ENCODE data around the gene FRMD4A. TPM values are rescaled to one million over a fixed set of nuclear protein-coding genes. Genes with fewer than 3 reads are reported as not detected.

FRMD4A gene
- total RNA-seq, 4 donors from 2014 or later: 4.4 to 7.1 (median 5.2) TPM

DNA sequence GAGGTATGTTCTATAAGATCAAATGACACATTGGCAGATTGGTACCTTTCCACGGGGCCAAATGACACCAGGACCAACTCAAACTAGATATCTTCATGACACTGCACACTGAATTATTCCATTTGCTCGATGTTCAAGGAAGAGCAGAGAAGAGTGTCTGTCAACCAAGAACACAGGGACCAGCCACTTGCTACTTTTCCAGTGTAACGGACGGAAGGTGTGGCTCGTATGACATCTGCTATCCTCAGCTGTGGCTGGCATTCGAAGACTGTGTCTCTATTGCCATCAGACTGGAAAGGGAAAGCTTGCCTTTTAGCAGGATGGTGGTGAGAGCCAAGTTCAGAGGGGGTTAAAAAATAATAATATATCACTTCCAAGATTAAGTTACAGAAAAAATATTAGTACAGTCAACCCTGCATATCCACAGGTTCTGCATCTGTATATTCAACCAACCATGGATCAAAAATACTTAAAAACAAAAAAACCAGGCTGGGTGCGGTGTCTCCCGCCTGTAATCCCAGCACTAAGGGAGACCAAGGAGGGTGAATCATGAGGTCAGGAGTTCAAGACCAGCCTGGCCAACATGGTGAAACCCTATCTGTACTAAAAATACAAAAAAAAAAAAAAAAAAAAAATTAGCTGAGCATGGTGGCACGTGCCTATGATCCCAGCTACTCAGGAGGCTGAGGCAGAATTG lies 506.9 kb downstream of the FRMD4A start:
- Histone ChIP-seq H3K27ac (no peak overlapping the region), H3K36me3 (no peaks in the 10 kb centered on the region), H3K27me3 (peaks cover 0 to 5% (median 3%) of the 10 kb centered on the region in 3 donors), H3K9me3 (no peaks in the 10 kb centered on the region), H3K4me1 (peaks cover 3 to 19% of the 10 kb centered on the region in 2 donors), H3K4me3 (no peak overlapping the region)
- ATAC-seq (no peak), DNase-seq (no peak)
- TF ChIP-seq, protein P1, sequence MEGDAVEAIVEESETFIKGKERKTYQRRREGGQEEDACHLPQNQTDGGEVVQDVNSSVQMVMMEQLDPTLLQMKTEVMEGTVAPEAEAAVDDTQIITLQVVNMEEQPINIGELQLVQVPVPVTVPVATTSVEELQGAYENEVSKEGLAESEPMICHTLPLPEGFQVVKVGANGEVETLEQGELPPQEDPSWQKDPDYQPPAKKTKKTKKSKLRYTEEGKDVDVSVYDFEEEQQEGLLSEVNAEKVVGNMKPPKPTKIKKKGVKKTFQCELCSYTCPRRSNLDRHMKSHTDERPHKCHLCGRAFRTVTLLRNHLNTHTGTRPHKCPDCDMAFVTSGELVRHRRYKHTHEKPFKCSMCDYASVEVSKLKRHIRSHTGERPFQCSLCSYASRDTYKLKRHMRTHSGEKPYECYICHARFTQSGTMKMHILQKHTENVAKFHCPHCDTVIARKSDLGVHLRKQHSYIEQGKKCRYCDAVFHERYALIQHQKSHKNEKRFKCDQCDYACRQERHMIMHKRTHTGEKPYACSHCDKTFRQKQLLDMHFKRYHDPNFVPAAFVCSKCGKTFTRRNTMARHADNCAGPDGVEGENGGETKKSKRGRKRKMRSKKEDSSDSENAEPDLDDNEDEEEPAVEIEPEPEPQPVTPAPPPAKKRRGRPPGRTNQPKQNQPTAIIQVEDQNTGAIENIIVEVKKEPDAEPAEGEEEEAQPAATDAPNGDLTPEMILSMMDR (IDR thresholded peaks at IDR 0.05 in 4 of 5, conservative IDR thresholded peaks at IDR 0.05 in 1 of 5): no peak
- TF ChIP-seq POLR2A (IDR thresholded peaks at IDR 0.05): no peak
- intact Hi-C loops (cut with DNase I; ENCODE audit: low total_unique reads): no loop called here
- in situ Hi-C loops (cut with MboI; ENCODE audit: low sequenced_read_pairs in 4 of 4): no loop called here

DNA sequence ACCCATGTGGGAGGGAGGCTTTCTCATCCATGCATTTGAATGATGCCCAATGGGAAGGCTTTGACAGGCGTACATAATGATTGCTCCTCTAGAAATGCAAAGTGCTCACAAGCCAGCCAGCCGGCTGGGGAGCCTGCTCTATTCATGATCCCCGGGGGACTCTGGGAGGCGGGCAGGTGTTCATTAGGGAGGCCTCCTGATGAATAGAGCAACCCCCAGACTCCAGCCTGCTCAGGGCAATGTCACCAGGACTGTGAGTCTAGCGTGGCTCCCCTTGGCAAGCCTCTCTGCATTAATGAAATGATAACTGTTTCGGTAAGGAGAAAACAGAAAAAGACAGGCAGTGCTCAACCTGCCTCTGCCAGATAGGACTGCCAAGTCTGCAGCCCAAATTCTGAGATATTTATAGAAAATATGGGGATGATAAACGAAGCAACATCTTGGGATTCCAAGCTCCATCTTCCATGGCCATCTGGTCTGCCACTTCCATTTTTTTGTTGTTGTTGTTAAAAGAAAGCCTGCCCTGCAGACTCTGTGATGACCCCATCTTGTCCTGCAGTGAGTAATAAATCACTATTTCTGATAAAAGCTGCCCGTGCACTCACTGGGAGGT lies 507.5 kb downstream of the FRMD4A start:
- TF ChIP-seq POLR2A (IDR thresholded peaks at IDR 0.05): no peak
- TF ChIP-seq, protein P1 (IDR thresholded peaks at IDR 0.05 in 4 of 5, conservative IDR thresholded peaks at IDR 0.05 in 1 of 5): no peak
- Histone ChIP-seq H3K36me3 (no peaks in the 10 kb centered on the region), H3K4me1 (peaks cover 3 to 19% of the 10 kb centered on the region in 2 donors), H3K27ac (no peak overlapping the region), H3K9me3 (no peaks in the 10 kb centered on the region), H3K4me3 (no peak overlapping the region), H3K27me3 (peaks cover 0 to 5% (median 3%) of the 10 kb centered on the region in 3 donors)
- ATAC-seq (no peak), DNase-seq (no peak)
- intact Hi-C loops (cut with DNase I; ENCODE audit: low total_unique reads): no loop called here
- in situ Hi-C loops (cut with MboI; ENCODE audit: low sequenced_read_pairs in 4 of 4): no loop called here

DNA sequence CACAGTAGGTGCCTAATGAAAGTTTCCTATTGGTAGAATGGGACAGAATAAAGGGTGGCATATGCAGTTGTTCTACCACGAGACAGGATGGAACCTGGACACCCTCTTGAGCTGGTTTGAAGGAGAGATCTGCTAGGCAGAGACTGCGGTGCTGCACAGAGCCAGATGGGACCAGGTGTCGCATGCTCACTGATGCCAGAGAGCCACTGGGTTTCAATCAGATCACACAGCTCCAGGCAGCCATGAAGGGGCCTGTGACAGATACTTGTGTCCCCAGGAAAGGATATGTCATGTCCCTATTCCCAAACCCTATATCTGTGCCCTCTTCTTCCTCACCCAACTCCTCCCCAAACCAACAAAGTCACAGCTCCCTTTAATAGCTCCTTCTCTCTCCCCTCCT lies 508.2 kb downstream of the FRMD4A start:
- intact Hi-C loops (cut with DNase I; ENCODE audit: low total_unique reads) (no loop called here), in situ Hi-C loops (cut with MboI; ENCODE audit: low sequenced_read_pairs in 4 of 4) (no loop called here)
- TF ChIP-seq, protein P1 (IDR thresholded peaks at IDR 0.05 in 4 of 5, conservative IDR thresholded peaks at IDR 0.05 in 1 of 5): no peak
- no peak for TF ChIP-seq POLR2A (IDR thresholded peaks at IDR 0.05)
- no peaks in the 10 kb centered on the region for H3K36me3 ChIP-seq
- DNase-seq (no peak), ATAC-seq (no peak)
- no peak overlapping the region for H3K4me3 ChIP-seq
- no peaks in the 10 kb centered on the region for H3K9me3 ChIP-seq
- peaks cover 0 to 5% (median 3%) of the 10 kb centered on the region in 3 donors for H3K27me3 ChIP-seq
- no peak overlapping the region for H3K27ac ChIP-seq
- H3K4me1 ChIP-seq: peaks cover 3 to 19% of the 10 kb centered on the region in 2 donors

DNA sequence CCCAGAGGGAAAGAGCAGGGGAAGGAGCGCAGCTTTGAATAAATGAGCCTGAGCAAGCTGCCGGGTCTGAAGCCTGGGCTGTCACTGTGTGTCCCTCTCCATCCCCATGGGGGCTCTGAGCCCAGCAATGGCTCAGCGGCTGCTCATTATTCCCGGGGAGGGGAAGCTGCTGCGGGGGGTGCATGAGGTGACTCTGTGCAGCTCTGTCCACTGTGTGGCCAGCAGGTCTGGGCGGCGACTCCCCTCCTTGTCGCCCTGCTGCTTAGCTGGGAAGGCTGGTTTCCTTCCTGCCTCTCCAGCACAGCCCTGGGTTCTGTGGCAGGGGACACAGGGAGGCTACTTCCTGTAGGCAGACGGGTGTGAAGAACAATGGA lies 509.8 kb downstream of the FRMD4A start:
- in situ Hi-C loops (cut with MboI; ENCODE audit: low sequenced_read_pairs in 4 of 4): no loop called here
- TF ChIP-seq, protein P1 (IDR thresholded peaks at IDR 0.05 in 4 of 5, conservative IDR thresholded peaks at IDR 0.05 in 1 of 5): no peak
- TF ChIP-seq POLR2A (IDR thresholded peaks at IDR 0.05): no peak
- peak overlapping the region in 3 of 4 donors; percentile 3 to 38 (median 12) for H3K4me3 ChIP-seq
- intact Hi-C loops (cut with DNase I; ENCODE audit: low total_unique reads): no loop called here
- DNase-seq (no peak), ATAC-seq (peak; percentile 38 to 46)
- H3K4me1 ChIP-seq: peaks cover 3 to 23% of the 10 kb centered on the region in 2 donors
- H3K27me3 ChIP-seq: peaks cover 0 to 5% (median 3%) of the 10 kb centered on the region in 3 donors
- no peaks in the 10 kb centered on the region for H3K9me3 ChIP-seq
- peak overlapping the region; percentile 27 to 63 (median 52) for H3K27ac ChIP-seq
- no peaks in the 10 kb centered on the region for H3K36me3 ChIP-seq
